MCF 10A (cell line): Measurements from ENCODE around the gene UNC93A. TPM values are rescaled to one million over a fixed set of nuclear protein-coding genes. Genes with fewer than 3 reads are reported as not detected.

Source experiments
- BruUV-seq: library from RNA; stranded (reverse); fragments of 400-500 nt; replicated peaks from 2 replicates; lab custom pipeline; 2021; lab: Mats Ljungman, UMichigan
- CTCF ChIA-PET: fragments of 300-600 bp; sonication (Branson Sonifier 250); formaldehyde crosslinking; extraction: SDS; loops from one replicate; lab custom pipeline; 2021; ENCODE audit warnings: antibody characterized with exemption, inconsistent platforms; lab: Yijun Ruan, JAX
- POLR2A ChIA-PET: fragments of 300-600, 350-650 bp; sonication (Branson Sonifier 250); formaldehyde crosslinking; extraction: SDS; loops from one replicate; lab custom pipeline; 2020; ENCODE audit warnings: antibody characterized with exemption, inconsistent platforms; lab: Yijun Ruan, JAX
- DNase-seq: peaks from one replicate; pipeline ENCODE4 v3.0.0-alpha.2; 2018; ENCODE audit not compliant: unreplicated experiment
- H3K27ac Mint-ChIP-seq: one replicate; pipeline ENCODE4 v1.8.0; 2022; ENCODE audit warnings: mild to moderate bottlenecking, low read depth, mixed read lengths; ENCODE audit not compliant: unreplicated experiment
- H3K27me3 Mint-ChIP-seq: one replicate; pipeline ENCODE4 v1.8.0; 2022; ENCODE audit warnings: mixed read lengths; ENCODE audit not compliant: insufficient read depth, unreplicated experiment
- H3K36me3 Mint-ChIP-seq: one replicate; pipeline ENCODE4 v1.8.0; 2022; ENCODE audit warnings: mild to moderate bottlenecking, moderate library complexity, mixed read lengths; ENCODE audit not compliant: insufficient read depth, unreplicated experiment
- H3K4me1 Mint-ChIP-seq: one replicate; pipeline ENCODE4 v1.8.0; 2022; ENCODE audit warnings: mixed read lengths; ENCODE audit not compliant: insufficient read depth, unreplicated experiment
- H3K4me3 Mint-ChIP-seq: one replicate; pipeline ENCODE4 v1.8.0; 2022; ENCODE audit warnings: mild to moderate bottlenecking, moderate library complexity, mixed read lengths; ENCODE audit not compliant: unreplicated experiment
- H3K9me3 Mint-ChIP-seq: one replicate; pipeline ENCODE4 v1.8.0; 2022; ENCODE audit warnings: mixed read lengths; ENCODE audit not compliant: unreplicated experiment
- intact Hi-C: fragments of 100-400 bp; cut with micrococcal nuclease; formaldehyde crosslinking; loops from 2 replicates; pipeline ENCODE4 v1.14.1; 2022
- total RNA-seq: library from RNA; stranded (reverse); gene quantifications from 2 replicates; pipeline ENCODE4 v1.2.3, GENCODE V29; 2022
- TF ChIP-seq, protein P1 (sequence below): fragments of 200-600 bp; IDR thresholded peaks from one replicate; pipeline ENCODE4 v1.8.0; 2022; ENCODE audit warnings: antibody characterized with exemption, mild to moderate bottlenecking; ENCODE audit not compliant: unreplicated experiment

Gene UNC93A
- total RNA-seq, 1 experiment from 2014 or later, result not detected

DNA sequence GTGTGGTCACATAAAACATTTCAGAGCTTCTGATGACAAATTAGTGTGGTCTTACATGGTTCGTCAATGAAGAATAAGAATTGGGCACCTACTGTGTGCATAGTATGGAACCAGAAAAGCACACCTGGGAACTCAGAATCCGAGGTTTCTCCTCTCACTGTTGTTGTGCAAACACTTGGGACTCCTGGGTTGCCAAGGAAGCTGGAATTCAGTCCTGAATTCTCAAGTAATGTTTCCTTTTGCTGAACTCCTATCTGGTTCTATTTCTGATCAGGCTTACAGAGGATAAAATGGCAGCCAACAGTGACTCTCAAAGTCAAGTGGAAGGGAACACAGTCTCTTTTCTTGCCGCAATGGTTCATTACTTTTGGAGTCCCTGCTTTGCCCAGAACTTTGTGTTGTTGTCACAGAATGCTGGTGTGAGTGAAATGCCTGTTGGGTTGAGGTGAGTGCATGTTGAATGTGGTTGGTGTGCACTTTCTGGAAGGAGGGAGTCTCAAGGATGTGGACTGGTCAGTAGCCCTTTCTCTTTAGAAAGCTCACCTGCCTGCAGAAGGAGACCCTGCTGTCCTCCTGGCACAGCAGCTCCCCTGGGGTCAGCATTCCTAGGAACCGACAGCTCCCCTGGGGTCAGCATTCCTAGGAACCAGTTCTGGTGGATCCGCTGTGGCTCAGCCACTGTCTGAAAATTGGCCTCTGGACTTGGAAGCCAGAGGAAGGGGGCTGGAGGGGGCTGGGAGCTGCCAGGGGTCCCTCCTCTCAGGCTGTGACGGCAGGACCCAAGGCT lies 1.4 kb downstream of the UNC93A start:
- intact Hi-C loops, result no loop called here
- no peak overlapping the region for H3K27ac Mint-ChIP-seq
- no TSS peak for BruUV-seq
- H3K27me3 Mint-ChIP-seq, result peaks cover 67% of the 10 kb centered on the region
- DNase-seq, result no peak
- H3K9me3 Mint-ChIP-seq, result no peaks in the 10 kb centered on the region
- H3K4me1 Mint-ChIP-seq, result no peaks in the 10 kb centered on the region
- H3K4me3 Mint-ChIP-seq, result no peak overlapping the region
- POLR2A ChIA-PET, result interaction anchor here (0.6 kb wide), 1 partner anchor 103 kb away, joined by 4 read pairs; no protein-coding TSS in a partner anchor
- H3K36me3 Mint-ChIP-seq, result no peaks in the 10 kb centered on the region
- TF ChIP-seq, protein P1, sequence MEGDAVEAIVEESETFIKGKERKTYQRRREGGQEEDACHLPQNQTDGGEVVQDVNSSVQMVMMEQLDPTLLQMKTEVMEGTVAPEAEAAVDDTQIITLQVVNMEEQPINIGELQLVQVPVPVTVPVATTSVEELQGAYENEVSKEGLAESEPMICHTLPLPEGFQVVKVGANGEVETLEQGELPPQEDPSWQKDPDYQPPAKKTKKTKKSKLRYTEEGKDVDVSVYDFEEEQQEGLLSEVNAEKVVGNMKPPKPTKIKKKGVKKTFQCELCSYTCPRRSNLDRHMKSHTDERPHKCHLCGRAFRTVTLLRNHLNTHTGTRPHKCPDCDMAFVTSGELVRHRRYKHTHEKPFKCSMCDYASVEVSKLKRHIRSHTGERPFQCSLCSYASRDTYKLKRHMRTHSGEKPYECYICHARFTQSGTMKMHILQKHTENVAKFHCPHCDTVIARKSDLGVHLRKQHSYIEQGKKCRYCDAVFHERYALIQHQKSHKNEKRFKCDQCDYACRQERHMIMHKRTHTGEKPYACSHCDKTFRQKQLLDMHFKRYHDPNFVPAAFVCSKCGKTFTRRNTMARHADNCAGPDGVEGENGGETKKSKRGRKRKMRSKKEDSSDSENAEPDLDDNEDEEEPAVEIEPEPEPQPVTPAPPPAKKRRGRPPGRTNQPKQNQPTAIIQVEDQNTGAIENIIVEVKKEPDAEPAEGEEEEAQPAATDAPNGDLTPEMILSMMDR, result no peak
- CTCF ChIA-PET, result interaction anchor here (1.0 kb wide), 1 partner anchor 79 kb away, joined by 3 read pairs; no protein-coding TSS in a partner anchor

DNA sequence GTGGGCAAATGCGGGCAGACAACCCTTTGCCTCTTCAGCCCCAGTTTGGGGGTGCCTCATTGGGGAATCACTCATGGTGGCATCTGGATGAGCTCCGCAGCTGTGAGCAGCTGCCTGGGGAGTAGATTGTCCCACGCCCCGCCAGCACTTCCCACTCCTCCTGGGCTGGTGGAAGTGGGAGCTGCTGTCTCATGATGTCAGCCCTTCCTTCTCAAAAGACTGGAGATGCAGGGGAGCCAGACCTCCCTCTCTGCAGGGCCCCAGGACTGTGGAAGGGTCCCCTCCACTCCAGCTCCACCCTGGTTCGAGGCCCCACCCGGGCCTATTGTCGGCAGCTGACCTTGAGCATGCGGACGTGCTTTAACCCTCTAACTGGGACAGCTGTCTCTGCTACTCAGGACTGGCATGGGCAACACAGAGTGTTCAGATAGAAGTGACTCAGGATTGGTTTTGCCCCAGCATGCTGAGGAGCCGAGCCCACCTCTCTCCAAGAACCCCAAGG lies 2.0 kb downstream of the UNC93A start:
- H3K9me3 Mint-ChIP-seq, result no peaks in the 10 kb centered on the region
- ChIA-PET CTCF (no interaction called here), POLR2A (no interaction called here)
- no peaks in the 10 kb centered on the region for H3K4me1 Mint-ChIP-seq
- no TSS peak for BruUV-seq
- no peak for DNase-seq
- H3K4me3 Mint-ChIP-seq, result no peak overlapping the region
- intact Hi-C loops, result no loop called here
- no peak overlapping the region for H3K27ac Mint-ChIP-seq
- no peaks in the 10 kb centered on the region for H3K36me3 Mint-ChIP-seq
- peaks cover 73% of the 10 kb centered on the region for H3K27me3 Mint-ChIP-seq
- TF ChIP-seq, protein P1, result no peak

DNA sequence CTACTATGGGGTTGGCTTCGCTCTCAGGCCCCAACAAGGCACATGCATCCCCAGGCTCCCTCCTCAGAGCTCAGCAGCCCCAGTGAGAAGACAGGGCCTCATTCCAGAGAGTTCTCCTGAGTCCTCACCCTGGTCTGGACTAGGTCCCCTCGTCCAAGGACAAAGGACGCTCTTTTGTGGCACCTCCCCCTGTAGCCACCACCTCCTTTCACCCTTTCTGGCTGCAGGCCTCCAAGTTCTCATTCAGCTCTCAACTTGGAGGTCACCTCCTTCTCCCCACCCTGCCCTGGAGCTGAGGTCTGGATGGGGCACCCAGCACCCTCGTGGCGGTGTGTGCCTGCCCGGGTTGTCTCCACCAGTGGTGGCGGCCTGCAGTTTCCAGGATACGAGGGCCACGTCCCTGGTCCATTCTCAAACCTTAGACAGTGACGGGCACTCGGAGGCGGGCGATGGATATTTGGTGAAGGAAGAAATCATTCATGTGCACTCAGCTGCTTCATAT lies 2.5 kb downstream of the UNC93A start:
- H3K9me3 Mint-ChIP-seq, result no peaks in the 10 kb centered on the region
- no TSS peak for BruUV-seq
- DNase-seq, result no peak
- CTCF ChIA-PET, result no interaction called here
- no peaks in the 10 kb centered on the region for H3K4me1 Mint-ChIP-seq
- intact Hi-C loops, result no loop called here
- H3K27me3 Mint-ChIP-seq, result peaks cover 78% of the 10 kb centered on the region
- H3K4me3 Mint-ChIP-seq, result no peak overlapping the region
- H3K36me3 Mint-ChIP-seq, result no peaks in the 10 kb centered on the region
- TF ChIP-seq, protein P1, result no peak
- POLR2A ChIA-PET, result no interaction called here
- H3K27ac Mint-ChIP-seq, result no peak overlapping the region

DNA sequence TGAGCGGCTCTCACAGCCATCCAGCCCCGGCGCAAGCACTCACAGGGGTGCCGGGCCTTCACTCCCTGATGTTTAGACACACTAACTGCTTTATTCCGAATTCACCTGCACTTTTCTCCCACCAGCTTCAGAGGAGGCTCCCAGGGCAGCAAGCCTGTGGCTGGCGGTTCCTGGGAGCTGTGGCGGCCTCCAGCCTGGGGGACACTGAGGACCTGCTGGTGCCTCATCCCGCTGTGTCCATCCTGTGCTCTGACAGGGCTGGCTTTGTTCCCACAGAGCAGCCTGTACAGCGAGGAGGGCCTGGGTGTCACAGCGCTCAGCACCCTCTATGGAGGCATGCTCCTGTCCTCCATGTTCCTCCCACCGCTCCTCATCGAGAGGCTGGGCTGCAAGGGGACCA lies 3.1 kb downstream of the UNC93A start:
- Mint-ChIP-seq H3K27ac (no peak overlapping the region), H3K4me1 (no peaks in the 10 kb centered on the region), H3K9me3 (no peaks in the 10 kb centered on the region), H3K36me3 (no peaks in the 10 kb centered on the region), H3K4me3 (no peak overlapping the region), H3K27me3 (peaks cover 78% of the 10 kb centered on the region)
- ChIA-PET CTCF (no interaction called here), POLR2A (no interaction called here)
- TF ChIP-seq, protein P1, result no peak
- no peak for DNase-seq
- intact Hi-C loops, result no loop called here
- BruUV-seq, result no TSS peak
